Caki2 (cell line): ENCODE results near the gene SETD6. TPM values are rescaled to one million over a fixed set of nuclear protein-coding genes. Genes with fewer than 3 reads are reported as not detected.
"Not testable (repeated sequence)": the region's sequence is repeated elsewhere in the genome, so short reads cannot be mapped to it uniquely, and the experiment has no call there.

Experiments
- DNase-seq: peaks from one replicate; pipeline ENCODE4 v3.0.0-alpha.2; 2015; ENCODE audit warnings: low read depth
- in situ Hi-C: cut with HindIII; loops from 2 replicates; pipeline ENCODE4 v1.10.0; 2016; ENCODE audit warnings: low sequenced_read_pairs, low pct_unique_long_range_greater_than_20kb, mixed read lengths
- total RNA-seq: library from RNA; depleted of rRNA; stranded (reverse); fragments of >200 nt; shearing (Covaris generic); gene quantifications from 2 replicates; pipeline ENCODE4 v1.2.3, GENCODE V29; 2014; ENCODE audit warnings: low replicate concordance

SETD6 gene
- total RNA-seq, 1 experiment from 2014 or later, result 17.8 TPM

DNA sequence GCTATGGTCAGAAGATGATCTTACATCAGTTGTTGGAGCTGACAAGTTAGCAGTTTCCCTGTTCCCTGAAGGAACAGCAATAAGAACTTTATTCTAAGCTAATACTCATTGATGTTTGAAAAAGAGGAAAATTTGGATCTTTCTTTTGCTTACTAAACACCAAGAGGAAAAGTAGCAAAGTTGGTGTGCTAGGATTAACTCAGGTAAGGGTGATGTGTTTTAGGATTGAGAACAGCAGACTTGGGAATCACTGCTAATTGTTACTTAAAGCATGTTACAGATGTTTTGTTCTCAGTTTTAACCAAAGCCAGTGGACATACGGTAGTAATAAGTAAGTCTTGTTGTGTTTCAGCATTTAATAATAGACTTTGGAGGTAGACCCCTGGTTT is 3.7 kb downstream of the SETD6 start:
- DNase-seq, result no peak
- in situ Hi-C loops, result no loop called here

DNA sequence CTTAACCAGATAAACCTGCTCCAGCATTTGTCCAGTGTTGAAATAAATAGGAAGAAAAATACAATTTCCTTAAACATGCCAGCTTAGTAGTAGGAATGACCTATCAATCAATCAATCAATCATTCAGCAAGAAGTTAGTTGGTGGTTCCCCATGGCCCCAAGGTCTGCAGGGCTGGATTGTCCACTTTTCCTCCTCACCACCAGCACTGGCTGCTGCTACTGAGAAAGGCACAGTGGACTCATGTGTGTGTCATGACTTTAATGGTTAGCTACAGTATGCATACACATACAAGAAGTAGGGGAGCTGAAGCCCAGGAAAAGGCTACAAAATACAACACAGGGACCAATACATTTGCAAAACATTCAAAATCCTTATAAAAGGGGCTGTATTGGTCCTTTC is 4.4 kb downstream of the SETD6 start:
- no peak for DNase-seq
- in situ Hi-C loops, result no loop called here

DNA sequence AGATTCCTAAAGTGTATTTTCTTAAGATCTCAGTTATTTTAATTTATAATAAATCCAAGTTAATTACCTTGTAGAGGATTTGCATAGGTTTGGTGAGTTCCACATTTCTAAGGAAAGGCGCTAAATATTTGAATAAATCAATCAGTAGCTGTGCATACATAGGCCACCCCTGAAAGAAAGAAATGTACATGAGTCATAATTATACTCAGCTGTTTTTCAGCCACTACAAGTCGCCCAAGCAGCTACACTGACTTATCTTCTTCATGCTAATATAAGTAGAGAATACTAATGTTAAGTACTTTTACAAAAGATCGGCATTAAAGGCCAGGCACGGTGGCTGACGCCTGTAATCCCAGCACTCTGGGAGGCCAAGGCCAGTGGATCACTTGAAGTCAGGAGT is 14.9 kb downstream of the SETD6 start:
- no peak for DNase-seq
- in situ Hi-C loops, result no loop called here

DNA sequence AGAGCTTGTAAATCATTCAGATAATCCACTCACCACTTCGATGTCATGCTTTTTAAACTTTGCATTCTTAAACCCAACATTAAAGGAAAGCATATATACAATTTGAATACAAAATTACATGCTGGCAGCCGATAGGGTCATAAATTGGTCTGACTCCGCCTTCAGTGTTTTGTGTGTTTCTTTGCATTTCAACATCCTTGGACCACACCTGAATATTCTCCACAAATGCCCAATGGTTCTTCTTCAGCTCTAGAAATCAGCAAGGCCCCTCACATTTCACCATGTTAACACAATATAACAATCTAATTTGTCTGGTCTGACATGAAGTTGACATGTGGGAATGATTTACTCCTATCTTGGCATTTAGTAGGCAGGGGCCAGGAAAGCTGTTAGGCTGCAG is 17.1 kb downstream of the SETD6 start:
- in situ Hi-C loops, result no loop called here
- no peak for DNase-seq

DNA sequence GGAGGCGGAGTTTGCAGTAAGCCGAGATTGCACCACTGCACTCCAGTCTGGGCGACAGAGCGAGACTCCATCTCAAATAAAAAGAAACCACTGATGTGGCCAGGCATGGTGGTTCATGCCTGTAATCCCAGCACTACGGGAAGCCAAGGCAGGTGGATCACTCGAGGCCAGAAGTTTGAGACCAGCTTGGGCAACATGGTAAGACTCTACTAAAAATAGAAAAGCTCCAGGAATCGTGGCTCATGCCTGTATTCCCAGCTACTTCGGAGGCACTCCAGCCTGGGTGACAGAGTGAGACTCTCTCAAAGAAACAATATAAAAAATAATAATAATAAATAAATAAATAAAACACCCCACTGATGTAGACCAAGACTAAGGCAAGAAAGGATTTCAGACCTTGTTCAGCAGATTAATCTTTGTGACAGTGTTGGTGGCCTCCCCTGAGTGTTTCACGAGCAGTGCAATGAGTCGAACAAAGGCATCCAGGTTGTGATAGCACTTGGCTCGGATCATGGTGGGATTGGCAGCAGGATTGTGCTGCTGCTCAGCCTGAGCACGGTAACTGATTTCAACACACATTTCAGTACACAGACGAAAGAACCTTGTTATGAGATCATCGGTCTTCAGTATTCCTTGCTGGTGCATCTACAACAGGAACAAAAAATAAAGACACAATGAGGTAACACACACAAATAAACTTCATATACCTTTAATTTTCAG is 18.6 kb downstream of the SETD6 start:
- no peak for DNase-seq
- in situ Hi-C loops, result no loop called here

DNA sequence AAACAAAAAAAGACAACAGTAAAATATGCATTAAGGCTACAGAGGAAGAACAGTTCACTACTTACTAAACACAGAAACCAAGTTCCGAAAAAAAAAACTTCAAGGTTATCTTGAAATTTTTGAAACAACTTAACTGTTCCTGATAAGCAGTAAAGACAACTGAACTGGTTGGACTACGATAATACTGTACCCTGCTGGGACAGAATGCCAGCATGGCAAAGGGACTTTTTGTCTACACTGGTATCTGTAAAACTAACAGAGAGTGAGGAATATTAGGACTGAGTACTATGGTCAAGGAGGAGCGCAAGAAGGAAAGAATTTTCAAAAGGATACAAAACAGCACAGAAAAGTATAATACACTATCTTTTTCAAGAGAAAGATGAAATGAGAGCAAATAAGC is 19.8 kb downstream of the SETD6 start:
- no peak for DNase-seq
- in situ Hi-C loops, result no loop called here

DNA sequence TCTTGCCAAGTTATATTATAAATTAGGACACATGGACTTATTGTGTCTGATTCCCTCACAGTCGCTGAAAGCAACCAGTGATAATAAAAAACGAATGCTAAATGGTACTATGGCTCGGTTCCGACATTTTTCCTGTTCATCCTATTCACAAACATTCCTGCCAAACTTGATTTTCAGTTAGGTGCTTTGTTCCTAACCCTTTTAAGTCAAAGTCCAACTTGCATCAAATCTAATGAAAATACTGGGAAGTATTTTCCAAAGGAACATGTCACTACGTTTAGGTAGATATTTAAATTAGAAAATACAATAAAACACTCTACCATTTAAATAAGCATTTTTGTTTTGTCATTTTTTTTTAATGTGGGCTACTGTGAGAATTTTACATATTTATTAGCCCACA is 21.0 kb downstream of the SETD6 start:
- in situ Hi-C loops, result no loop called here
- DNase-seq, result no peak

DNA sequence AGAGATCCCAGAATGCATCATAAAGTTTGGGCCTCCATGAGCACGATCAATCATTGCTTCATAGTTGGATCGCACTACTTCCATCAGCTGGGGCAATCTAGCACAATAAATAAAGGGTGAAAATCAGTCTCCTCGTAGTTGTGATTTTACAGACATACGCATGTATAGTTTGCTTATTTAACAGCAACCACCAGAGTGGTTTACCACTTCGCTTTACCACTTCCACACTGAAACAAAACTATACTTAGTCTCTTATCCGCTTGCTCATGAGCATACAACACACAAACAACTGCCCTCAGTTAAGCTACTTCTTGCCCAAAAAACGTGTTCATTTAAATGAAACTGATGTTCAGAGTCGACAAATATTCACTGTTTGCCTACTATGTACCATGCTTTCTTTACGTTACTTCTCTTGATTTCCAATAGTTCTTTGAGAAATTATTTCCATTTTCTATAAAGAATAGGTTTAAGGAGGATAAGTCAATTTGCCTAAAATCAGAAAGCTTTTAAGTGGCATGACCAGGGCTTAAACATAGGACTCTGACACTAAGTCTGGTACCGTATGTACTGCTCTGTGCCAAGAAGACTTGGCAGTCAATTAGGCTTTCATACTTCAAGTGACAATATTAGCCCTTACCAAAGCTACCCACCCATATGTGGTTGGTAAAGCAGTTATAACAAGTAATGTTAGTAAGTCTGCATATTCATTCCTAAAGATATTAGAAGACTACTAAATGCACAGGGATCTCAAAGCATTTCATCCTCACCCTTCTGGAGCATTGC is 22.0 kb downstream of the SETD6 start:
- in situ Hi-C loops, result no loop called here

DNA sequence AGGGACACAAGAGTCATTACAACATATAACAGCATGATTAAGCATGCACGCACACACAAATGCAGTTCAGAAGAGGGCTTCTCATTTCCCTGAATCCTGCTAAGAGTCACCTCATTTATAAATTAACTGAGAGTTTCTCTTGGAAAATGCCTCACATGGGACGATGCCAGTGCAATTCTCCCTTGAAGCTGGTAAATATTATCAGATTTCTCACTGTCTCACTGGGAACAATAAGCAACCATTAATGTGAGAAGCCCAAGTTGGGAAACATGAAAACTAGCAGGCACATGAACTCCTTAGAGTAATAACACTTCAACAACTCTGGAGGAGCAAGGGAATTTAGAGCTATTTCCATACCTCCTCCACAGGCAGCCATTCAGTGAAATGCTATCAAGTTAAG is 26.4 kb downstream of the SETD6 start:
- DNase-seq, result no peak
- in situ Hi-C loops, result no loop called here

More for the DNA sequence above, 22.0 kb downstream of the SETD6 start:
- no peak for DNase-seq

DNA sequence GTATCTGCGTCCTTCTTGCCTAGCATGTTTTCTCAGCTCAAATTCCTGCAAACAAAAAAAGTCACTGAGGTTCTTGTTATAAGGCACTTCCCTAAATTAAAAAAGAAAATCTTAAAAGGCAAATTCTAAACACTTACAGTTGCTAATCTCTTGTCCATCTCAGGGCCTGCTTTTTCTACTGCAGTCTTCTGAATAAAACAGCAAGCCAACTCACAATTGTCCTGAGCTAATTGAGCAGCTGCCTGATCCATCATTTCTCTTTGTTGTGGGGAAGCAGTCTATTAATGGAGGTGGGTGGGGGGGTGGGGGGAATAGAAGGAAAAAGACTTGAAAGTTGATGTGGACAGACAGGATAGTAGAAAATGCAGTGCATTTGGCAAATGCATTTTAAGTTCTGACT is 27.0 kb downstream of the SETD6 start:
- in situ Hi-C loops, result no loop called here
- DNase-seq, result no peak

DNA sequence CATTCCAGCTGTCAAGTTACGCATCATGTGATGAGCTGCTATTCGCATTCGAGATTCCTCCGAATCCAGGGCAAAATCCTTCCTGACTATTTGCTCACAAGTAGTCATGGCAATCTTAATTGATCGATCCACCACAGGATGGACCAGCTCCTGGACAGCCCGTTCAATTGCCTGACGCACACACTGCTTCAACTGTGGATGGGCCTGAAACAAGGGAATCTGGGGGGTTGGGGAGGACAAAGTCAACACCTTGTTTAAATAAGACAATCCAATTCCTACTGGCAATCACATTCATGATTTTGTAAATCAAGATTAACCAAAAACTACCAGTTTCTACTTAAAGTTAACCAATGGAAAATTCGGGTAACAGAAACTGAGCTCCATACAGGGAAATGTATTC is 28.4 kb downstream of the SETD6 start:
- in situ Hi-C loops, result no loop called here
- DNase-seq, result no peak

DNA sequence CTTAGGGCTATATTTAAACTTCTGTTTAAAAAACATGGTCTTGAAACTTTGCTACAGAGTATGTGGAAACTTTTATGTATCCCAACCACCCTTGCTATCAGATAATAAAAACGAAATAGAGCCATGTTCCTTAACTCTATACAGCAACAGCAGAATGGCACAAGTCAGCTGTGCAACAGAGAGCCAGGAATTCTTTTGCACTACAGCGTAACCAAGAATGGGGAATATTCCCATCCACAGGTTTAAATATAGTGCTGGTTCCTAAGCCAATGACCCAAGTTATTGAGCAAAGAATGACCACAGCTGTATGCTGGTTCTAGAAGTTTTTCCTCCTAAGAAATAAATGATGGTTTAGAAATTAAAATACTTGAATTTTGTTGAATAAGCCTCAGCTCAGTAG is 33.1 kb downstream of the SETD6 start:
- in situ Hi-C loops, result no loop called here
- no peak for DNase-seq

DNA sequence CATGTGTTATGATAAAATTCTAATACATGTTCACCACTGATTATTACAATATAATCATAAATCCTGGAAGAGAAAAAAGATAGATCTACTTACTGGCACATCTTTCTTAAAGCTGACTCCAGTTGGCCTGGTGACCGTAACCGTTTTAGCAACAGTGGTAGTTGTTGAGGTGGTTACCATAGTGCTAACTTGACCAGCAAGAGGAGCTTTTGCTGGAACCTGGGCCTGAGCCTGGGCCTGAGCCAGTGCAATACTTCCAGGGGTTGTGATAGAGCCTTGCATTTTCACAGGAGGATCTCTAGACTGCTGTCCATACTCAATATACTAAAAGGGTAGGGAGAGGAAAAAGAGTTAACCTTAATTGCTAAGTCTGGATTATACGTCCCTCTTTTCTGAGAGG is 36.2 kb downstream of the SETD6 start:
- in situ Hi-C loops, result no loop called here
- no peak for DNase-seq

DNA sequence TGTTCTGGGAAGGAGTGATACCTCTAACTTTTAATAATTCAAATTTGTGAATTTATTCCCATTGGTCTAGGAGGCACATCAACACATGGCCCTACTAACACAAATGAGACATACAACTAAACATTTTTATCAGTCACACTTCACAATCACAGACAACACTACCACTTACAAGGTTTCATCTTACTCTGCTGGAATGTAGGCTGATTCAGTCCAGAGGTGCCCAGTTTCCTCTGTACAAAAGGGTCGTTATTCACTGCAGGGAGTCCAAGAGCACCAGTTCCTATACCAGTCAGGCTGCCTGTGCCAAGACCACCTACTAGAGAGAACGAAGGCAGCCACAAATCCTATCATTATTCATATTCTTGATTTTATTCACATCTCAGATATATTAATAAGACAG is 41.4 kb downstream of the SETD6 start:
- in situ Hi-C loops, result no loop called here
- no peak for DNase-seq

DNA sequence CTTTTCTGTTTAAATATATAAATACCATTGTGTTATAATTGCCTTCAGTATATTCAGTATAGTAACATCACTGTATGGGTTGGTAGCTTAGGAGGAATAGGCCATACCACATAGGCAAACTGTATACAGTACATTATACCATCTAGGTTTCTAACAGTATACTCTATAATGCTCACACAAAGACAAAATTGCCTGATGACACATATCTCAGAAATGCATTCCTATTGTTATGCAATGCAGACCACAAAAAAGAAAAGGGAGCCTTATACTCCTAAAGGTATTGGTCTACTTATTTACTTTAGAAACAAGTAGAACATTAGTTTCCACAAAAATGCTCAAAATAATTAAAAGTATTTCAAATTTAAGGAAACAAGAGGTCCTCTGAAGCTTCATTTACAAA is 47.9 kb downstream of the SETD6 start:
- no peak for DNase-seq
- in situ Hi-C loops, result no loop called here

DNA sequence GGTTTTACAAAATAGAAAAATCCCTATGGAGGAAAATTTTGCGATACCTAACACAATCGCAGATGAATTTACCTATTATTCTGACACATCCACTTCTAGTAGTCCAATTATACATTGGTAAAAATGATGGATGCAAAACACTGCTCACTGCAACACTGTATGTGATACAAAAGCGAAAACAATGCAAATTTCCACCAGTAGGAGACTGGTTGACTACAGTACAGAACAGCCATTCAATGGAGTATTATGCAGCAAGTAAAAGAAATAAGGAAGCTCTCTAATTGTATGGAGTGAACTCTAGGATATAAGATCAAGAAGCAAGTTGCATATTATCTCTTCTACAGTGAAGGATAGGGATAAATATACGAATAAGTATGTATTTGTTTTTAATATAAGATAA is 48.5 kb downstream of the SETD6 start:
- DNase-seq, result no peak
- in situ Hi-C loops, result no loop called here

DNA sequence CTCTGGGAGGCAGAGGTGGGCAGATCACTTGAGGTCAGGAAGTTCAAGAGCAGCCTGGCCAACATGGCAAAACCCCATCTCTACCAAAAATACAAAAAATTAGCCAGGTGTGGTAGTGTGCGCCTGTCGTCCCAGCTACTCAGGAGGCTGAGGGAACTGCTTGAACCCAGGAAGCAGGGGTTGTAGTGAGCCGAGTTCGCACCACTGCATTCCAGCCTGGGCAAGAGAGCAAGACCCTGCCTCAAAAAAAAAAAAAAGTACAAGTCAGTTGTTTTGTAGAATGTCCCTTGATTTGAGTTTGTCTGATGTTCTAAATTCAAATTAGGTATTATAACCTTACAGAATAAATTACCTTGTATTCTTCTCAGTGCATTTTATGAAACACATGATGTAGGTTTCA is 50.4 kb downstream of the SETD6 start:
- DNase-seq, in situ Hi-C loops: not testable (repeated sequence)
